Endometrial microvascular endothelial cells (primary cell): ENCODE data around the gene P4HTM. TPM values are rescaled to one million over a fixed set of nuclear protein-coding genes. Genes with fewer than 3 reads are reported as not detected.

Source experiments
- in situ Hi-C: cut with HindIII; loops from 2 replicates; pipeline ENCODE4 v1.10.0; 2017; ENCODE audit warnings: low sequenced_read_pairs, low pct_unique_long_range_greater_than_20kb; ENCODE audit errors: inconsistent ontology term
- total RNA-seq: library from RNA; depleted of rRNA; stranded (reverse); fragments of >200 nt; gene quantifications from one replicate; pipeline ENCODE4 v1.2.3, GENCODE V29; 2015; ENCODE audit errors: inconsistent ontology term

P4HTM gene
- total RNA-seq, 1 donor from 2014 or later, result 18.5 TPM

- in situ Hi-C loops, result no loop called here
These were observed 63.5 kb downstream of the P4HTM start for GRCh38 chr3:49053543-49053942.

- in situ Hi-C loops, result no loop called here
These were observed 64.4 kb downstream of the P4HTM start for GRCh38 chr3:49054344-49054862.

Other genes starting within 250 kb of the P4HTM start
- gene PRKAR2A, start 142.4 kb upstream of the P4HTM start, total RNA-seq, result 56.1 TPM
- gene SLC25A20, start 91.4 kb upstream of the P4HTM start, total RNA-seq, result 43.4 TPM
- 53.2 TPM for gene ARIH2, start 71.4 kb upstream of the P4HTM start, total RNA-seq
- 103 TPM for gene WDR6, start 17.1 kb downstream of the P4HTM start, total RNA-seq
- gene DALRD3, start 28.3 kb downstream of the P4HTM start, total RNA-seq, result 48.6 TPM
- gene NDUFAF3, start 31.9 kb downstream of the P4HTM start, total RNA-seq, result 129 TPM
- gene IMPDH2, start 39.2 kb downstream of the P4HTM start, total RNA-seq, result 327 TPM
- 60.3 TPM for gene QRICH1, start 103.8 kb downstream of the P4HTM start, total RNA-seq
- 280 TPM for gene QARS1, start 114.5 kb downstream of the P4HTM start, total RNA-seq
- 37.3 TPM for gene USP19, start 130.6 kb downstream of the P4HTM start, total RNA-seq
- 315 TPM for gene LAMB2, start 142.8 kb downstream of the P4HTM start, total RNA-seq
- 26.7 TPM for gene CCDC71, start 176.1 kb downstream of the P4HTM start, total RNA-seq
- 24.7 TPM for gene KLHDC8B, start 181.4 kb downstream of the P4HTM start, total RNA-seq